Measurements from ENCODE around the gene ST3GAL5. TPM values are rescaled to one million over a fixed set of nuclear protein-coding genes. Genes with fewer than 3 reads are reported as not detected.
"Not testable (repeated sequence)": the region's sequence is repeated elsewhere in the genome, so short reads cannot be mapped to it uniquely, and the experiment has no call there.

Gene ST3GAL5
- total RNA-seq, 1 experiment from 2014 or later = 25.3 TPM

GRCh38 chr2:85834466-85834865, 54.3 kb downstream of the ST3GAL5 start:
- no peak for DNase-seq (ENCODE audit: low spot score)
- TF ChIP-seq CTCF (conservative IDR thresholded peaks at IDR 0.05; ENCODE audit: low read depth, low read length) = no peak
- no peak for TF ChIP-seq EZH2 (IDR thresholded peaks at IDR 0.05; ENCODE audit: borderline replicate concordance, low read depth, low read length, poor library complexity, severe bottlenecking)
- Histone ChIP-seq H3K36me3 (ENCODE audit: insufficient read depth, low read length, poor library complexity, severe bottlenecking) (no peaks in the 10 kb centered on the region), H3K4me3 (ENCODE audit: low read depth, low read length, poor library complexity, severe bottlenecking) (no peak overlapping the region), H3K27me3 (replicated peaks; ENCODE audit: insufficient read depth, low read depth, low read length, poor library complexity) (no peaks in the 10 kb centered on the region), H3K27ac (ENCODE audit: low read depth, low read length, poor library complexity, severe bottlenecking) (no peak overlapping the region), H3K4me1 (ENCODE audit: insufficient read depth, low read length, poor library complexity, severe bottlenecking) (no peaks in the 10 kb centered on the region), H3K9me3 (ENCODE audit: low read depth, low read length, poor library complexity, severe bottlenecking) (no peaks in the 10 kb centered on the region)
- POLR2A ChIA-PET (ENCODE audit: low non-redundant PET) = interaction anchor here (0.5 kb wide), 1 partner anchor 16 kb away, joined by 11 read pairs; no protein-coding TSS in a partner anchor
- no TSS peak for BruUV-seq (replicated peaks)
- intact Hi-C loops (cut with micrococcal nuclease; ENCODE audit: unreplicated experiment) = no loop called here
- CTCF ChIA-PET = no interaction called here

- DNase-seq (ENCODE audit: low spot score) = no peak
- Histone ChIP-seq H3K27ac (ENCODE audit: low read depth, low read length, poor library complexity, severe bottlenecking) (no peak overlapping the region), H3K4me1 (ENCODE audit: insufficient read depth, low read length, poor library complexity, severe bottlenecking) (peaks cover 7% of the 10 kb centered on the region), H3K4me3 (ENCODE audit: low read depth, low read length, poor library complexity, severe bottlenecking) (no peak overlapping the region), H3K9me3 (ENCODE audit: low read depth, low read length, poor library complexity, severe bottlenecking) (no peaks in the 10 kb centered on the region), H3K36me3 (ENCODE audit: insufficient read depth, low read length, poor library complexity, severe bottlenecking) (no peaks in the 10 kb centered on the region), H3K27me3 (replicated peaks; ENCODE audit: insufficient read depth, low read depth, low read length, poor library complexity) (no peaks in the 10 kb centered on the region)
- intact Hi-C loops (cut with micrococcal nuclease; ENCODE audit: unreplicated experiment) = no loop called here
- CTCF ChIA-PET = no interaction called here
- no peak for TF ChIP-seq EZH2 (IDR thresholded peaks at IDR 0.05; ENCODE audit: borderline replicate concordance, low read depth, low read length, poor library complexity, severe bottlenecking)
- no peak for TF ChIP-seq CTCF (conservative IDR thresholded peaks at IDR 0.05; ENCODE audit: low read depth, low read length)
- no TSS peak for BruUV-seq (replicated peaks)
- POLR2A ChIA-PET (ENCODE audit: low non-redundant PET) = no interaction called here
Measured at GRCh38 chr2:85831735-85832134, 57.1 kb downstream of the ST3GAL5 start.

GRCh38 chr2:85830645-85831044, 58.1 kb downstream of the ST3GAL5 start:
- TF ChIP-seq CTCF (conservative IDR thresholded peaks at IDR 0.05; ENCODE audit: low read depth, low read length) (0 out of 2 replicates have a peak, but pooled peaks have one; percentile 26), EZH2 (IDR thresholded peaks at IDR 0.05; ENCODE audit: borderline replicate concordance, low read depth, low read length, poor library complexity, severe bottlenecking) (no peak)
- Histone ChIP-seq H3K27me3 (replicated peaks; ENCODE audit: insufficient read depth, low read depth, low read length, poor library complexity) (no peaks in the 10 kb centered on the region), H3K9me3 (ENCODE audit: low read depth, low read length, poor library complexity, severe bottlenecking) (no peaks in the 10 kb centered on the region), H3K36me3 (ENCODE audit: insufficient read depth, low read length, poor library complexity, severe bottlenecking) (no peaks in the 10 kb centered on the region), H3K4me1 (ENCODE audit: insufficient read depth, low read length, poor library complexity, severe bottlenecking) (peaks cover 7% of the 10 kb centered on the region), H3K4me3 (ENCODE audit: low read depth, low read length, poor library complexity, severe bottlenecking) (no peak overlapping the region), H3K27ac (ENCODE audit: low read depth, low read length, poor library complexity, severe bottlenecking) (no peak overlapping the region)
- BruUV-seq (replicated peaks) = no TSS peak
- POLR2A ChIA-PET (ENCODE audit: low non-redundant PET) = no interaction called here
- no peak for DNase-seq (ENCODE audit: low spot score)
- CTCF ChIA-PET = no interaction called here
- intact Hi-C loops (cut with micrococcal nuclease; ENCODE audit: unreplicated experiment) = no loop called here

GRCh38 chr2:85829394-85829793, 59.4 kb downstream of the ST3GAL5 start:
- DNase-seq (ENCODE audit: low spot score); H3K9me3 ChIP-seq (ENCODE audit: low read depth, low read length, poor library complexity, severe bottlenecking); POLR2A ChIA-PET (ENCODE audit: low non-redundant PET); H3K27me3 ChIP-seq (replicated peaks; ENCODE audit: insufficient read depth, low read depth, low read length, poor library complexity); BruUV-seq (replicated peaks); CTCF ChIA-PET; H3K4me1 ChIP-seq (ENCODE audit: insufficient read depth, low read length, poor library complexity, severe bottlenecking); H3K4me3 ChIP-seq (ENCODE audit: low read depth, low read length, poor library complexity, severe bottlenecking); H3K36me3 ChIP-seq (ENCODE audit: insufficient read depth, low read length, poor library complexity, severe bottlenecking); H3K27ac ChIP-seq (ENCODE audit: low read depth, low read length, poor library complexity, severe bottlenecking): not testable (repeated sequence)
- intact Hi-C loops (cut with micrococcal nuclease; ENCODE audit: unreplicated experiment) = loop anchor here (5.0 kb wide), 3 partner anchors 58 to 538 kb away; partner anchors contain the start of gene ST3GAL5

Data from A673 (cell line).